C4-2B (cell line): ENCODE data around the gene ROR2.

Source experiments
- H3K27ac ChIP-seq: fragments of 450-650 bp; 2 replicates; pipeline ENCODE4 v1.5.1; 2017
- ZFX ChIP-seq: fragments of 450-650 bp; IDR thresholded peaks from 2 replicates; pipeline ENCODE4 v1.6.1; 2017
- TF ChIP-seq, protein P1 (sequence below): fragments of 450-650 bp; conservative IDR thresholded peaks from 2 replicates; pipeline ENCODE4 v1.5.1; 2017; ENCODE audit warnings: mild to moderate bottlenecking

ROR2 gene

DNA sequence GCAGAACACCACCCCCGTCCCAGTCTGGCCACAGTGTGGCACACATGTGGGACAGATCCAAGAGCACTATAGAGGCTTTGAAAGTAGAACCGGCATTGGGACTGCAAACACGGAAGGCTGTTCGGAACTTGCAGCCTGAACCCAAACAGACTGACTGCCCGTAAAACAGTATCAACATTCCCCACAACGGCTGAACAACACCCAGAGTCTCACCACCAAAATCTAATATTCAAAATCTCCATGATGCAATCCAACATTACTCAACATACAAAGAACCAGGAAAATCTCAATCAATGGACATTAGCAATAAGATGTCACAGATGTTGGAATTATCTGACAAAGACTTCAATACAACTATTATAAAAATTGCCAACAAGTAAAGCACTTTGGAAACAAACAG, 82.3 kb downstream of the ROR2 start:
- TF ChIP-seq, protein P1, sequence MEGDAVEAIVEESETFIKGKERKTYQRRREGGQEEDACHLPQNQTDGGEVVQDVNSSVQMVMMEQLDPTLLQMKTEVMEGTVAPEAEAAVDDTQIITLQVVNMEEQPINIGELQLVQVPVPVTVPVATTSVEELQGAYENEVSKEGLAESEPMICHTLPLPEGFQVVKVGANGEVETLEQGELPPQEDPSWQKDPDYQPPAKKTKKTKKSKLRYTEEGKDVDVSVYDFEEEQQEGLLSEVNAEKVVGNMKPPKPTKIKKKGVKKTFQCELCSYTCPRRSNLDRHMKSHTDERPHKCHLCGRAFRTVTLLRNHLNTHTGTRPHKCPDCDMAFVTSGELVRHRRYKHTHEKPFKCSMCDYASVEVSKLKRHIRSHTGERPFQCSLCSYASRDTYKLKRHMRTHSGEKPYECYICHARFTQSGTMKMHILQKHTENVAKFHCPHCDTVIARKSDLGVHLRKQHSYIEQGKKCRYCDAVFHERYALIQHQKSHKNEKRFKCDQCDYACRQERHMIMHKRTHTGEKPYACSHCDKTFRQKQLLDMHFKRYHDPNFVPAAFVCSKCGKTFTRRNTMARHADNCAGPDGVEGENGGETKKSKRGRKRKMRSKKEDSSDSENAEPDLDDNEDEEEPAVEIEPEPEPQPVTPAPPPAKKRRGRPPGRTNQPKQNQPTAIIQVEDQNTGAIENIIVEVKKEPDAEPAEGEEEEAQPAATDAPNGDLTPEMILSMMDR: no peak
- no peak for TF ChIP-seq ZFX
- H3K27ac ChIP-seq: no peak overlapping the region

GRCh38 chr9:91865041-91865440, 85.0 kb downstream of the ROR2 start:
- TF ChIP-seq ZFX: no peak
- TF ChIP-seq, protein P1: no peak
- no peak overlapping the region for H3K27ac ChIP-seq

GRCh38 chr9:91864380-91864779, 85.6 kb downstream of the ROR2 start:
- TF ChIP-seq ZFX: no peak
- TF ChIP-seq, protein P1: no peak
- H3K27ac ChIP-seq: no peak overlapping the region

DNA sequence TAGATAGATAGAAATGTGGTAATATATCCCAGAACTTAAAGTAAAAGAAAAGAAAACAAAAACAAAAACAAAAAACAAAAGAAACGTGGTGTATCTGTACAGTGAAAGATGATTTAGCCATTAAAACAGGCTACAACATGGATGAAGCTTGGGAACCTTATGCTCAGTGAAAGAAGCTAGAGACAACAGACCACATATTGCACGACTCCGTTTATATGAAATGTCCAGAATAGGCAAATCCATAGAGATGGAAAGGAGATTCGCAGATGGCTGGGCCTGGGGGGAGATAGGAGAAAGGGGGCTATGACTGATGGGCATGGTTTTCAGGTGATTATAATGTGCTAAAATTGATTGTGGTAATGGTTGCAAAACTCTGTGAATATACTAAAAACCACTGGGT, 86.6 kb downstream of the ROR2 start:
- no peak for TF ChIP-seq ZFX
- TF ChIP-seq, protein P1: no peak
- H3K27ac ChIP-seq: no peak overlapping the region

- no peak for TF ChIP-seq ZFX
- TF ChIP-seq, protein P1: no peak
- H3K27ac ChIP-seq: no peak overlapping the region
Observed at GRCh38 chr9:91858213-91859030, 91.6 kb downstream of the ROR2 start.

- no peak overlapping the region for H3K27ac ChIP-seq
- TF ChIP-seq, protein P1: no peak
- TF ChIP-seq ZFX: no peak
Observed at GRCh38 chr9:91857291-91858212, 92.5 kb downstream of the ROR2 start.

- TF ChIP-seq ZFX: no peak
- TF ChIP-seq, protein P1: no peak
- no peak overlapping the region for H3K27ac ChIP-seq
Observed at GRCh38 chr9:91856419-91856818, 93.6 kb downstream of the ROR2 start.
